GM19025 (cell line): ENCODE measurements around the gene PRMT2.

Experiments
- ATAC-seq: cut with Tn5 transposase; IDR thresholded peaks from one replicate; pipeline ENCODE4 v1.9.1; 2021; ENCODE audit warnings: mild to moderate bottlenecking, low read depth, moderate library complexity; ENCODE audit not compliant: unreplicated experiment

The PRMT2 gene

GRCh38 chr21:46639489-46640386 is 4.3 kb downstream of the PRMT2 start:
- no peak for ATAC-seq

DNA sequence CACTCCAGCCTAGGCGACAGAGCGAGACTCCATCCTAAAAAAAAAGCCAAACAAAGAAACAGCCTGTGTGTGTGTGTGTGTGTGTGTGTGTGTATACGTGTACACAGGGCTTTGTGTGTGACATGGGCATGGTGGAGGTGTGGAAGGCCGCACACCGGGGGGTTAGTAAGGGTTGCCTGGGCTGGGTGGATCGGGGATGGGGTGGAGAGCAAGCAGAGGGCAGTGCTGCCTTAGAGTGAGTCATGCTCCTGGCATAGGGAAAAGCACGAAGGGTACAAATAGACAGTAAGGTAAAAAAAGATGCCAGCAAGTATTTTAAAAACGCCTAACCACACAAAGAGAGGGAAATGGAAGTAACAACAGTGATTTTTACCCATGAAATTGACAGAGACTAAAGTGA is 6.2 kb downstream of the PRMT2 start:
- ATAC-seq, result no peak

DNA sequence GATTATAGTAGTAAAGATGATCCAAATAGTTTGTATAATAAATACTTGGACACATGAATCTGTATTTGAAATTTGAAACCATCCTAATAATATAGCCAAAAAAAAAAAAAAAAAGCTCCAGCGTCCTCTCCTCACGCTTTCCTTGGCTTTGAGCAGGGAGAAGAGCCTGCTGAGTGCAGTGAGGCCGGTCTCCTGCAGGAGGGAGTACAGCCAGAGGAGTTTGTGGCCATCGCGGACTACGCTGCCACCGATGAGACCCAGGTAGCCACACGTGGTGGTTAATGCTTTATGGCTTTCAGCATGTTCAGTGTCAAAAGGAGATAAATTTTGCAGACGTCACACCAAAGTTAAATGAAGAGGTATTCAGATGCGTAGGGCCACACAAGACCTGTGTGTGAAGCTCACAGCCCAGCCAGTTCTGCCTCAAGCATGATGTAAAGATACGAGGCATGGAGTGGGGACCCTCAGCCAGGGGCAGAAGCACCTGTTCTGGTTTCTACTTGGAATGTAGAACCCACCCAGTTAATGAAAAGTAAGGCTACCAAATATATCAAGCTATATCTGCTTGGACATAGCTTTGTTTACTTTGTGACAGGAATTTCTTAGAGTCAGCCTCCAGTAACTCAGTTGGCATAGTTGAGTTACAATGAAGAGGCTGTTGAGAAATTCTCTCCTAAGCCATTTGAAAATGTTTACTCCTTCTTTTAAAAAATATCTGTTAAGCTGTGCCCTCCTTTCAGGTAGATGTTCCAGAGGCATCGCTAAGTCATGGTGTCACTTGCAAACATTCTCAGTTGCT is 8.1 kb downstream of the PRMT2 start:
- ATAC-seq, result no peak

GRCh38 chr21:46645840-46646239 is 10.4 kb downstream of the PRMT2 start:
- ATAC-seq, result no peak

DNA sequence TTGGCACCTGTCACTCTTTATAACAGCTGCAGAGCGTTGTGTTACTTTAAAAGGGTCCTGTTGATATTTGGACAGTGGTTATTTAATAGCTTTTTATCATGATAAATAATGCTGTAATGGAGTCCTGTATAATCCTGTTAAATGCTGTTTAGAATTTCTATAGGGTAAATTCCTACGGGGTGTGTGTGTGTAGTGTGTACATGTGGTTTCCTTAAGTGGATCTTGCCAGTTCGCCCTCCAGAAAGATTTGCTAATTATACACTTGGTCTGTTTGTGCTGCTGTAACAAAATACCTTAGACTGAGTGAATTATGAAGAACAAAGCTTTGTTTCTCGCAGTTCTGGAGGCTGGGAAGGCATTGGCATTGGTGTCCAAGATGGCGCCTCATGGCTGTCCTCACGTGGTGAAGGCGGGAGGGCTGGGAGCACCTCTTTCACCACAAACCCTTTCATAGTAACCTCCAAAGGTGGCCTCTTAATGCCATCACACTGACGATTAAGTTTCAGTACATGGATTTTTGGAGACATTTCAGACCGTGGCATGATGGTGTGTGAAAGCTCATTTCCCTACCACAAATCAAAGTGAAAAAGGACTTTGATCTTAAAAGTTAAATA is 11.2 kb downstream of the PRMT2 start:
- ATAC-seq, result no peak

DNA sequence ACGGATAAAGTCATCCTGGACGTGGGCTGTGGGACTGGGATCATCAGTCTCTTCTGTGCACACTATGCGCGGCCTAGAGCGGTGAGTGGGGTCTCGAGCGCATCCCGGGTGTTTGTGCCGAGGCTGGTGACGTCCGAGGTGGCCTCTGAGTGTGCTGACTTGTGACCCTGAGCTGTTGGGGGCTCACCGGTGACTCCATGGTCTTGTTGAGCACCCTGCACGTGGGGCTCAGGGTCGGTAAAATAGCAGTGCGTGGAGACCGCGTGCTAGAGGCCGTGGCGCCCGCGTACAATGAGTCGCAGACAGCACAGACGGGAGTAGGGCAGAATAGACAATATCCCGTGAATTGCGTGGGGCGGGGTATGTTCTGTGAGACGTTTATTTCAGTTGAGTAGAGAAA is 13.1 kb downstream of the PRMT2 start:
- ATAC-seq, result no peak

- no peak for ATAC-seq
These were observed 13.9 kb downstream of the PRMT2 start for GRCh38 chr21:46649356-46649755.

GRCh38 chr21:46650476-46651098 is 15.1 kb downstream of the PRMT2 start:
- ATAC-seq, result no peak

DNA sequence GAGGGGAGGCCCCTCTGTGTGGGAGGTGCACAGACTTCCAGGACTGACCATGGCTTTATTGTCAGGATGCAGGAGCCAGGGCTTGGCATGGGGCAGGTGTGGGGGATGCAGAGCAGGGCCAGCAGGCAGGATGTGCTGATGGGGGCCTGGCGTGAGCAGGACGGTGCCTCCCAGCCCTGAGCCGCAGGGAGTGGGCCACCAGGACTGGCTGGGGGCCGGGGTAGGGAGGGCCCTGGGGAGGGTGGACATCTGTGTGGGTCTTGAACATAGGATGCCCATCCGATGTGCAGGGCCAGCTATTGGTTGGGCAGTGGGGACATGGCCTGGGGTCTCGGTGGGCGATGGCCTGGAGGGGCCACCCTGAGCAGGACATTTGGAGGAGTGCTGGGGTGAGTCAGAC is 15.6 kb downstream of the PRMT2 start:
- ATAC-seq, result no peak

GRCh38 chr21:46655230-46655629 is 19.8 kb downstream of the PRMT2 start:
- ATAC-seq, result no peak

- ATAC-seq, result no peak
These were observed 21.3 kb downstream of the PRMT2 start for GRCh38 chr21:46656820-46657219.

DNA sequence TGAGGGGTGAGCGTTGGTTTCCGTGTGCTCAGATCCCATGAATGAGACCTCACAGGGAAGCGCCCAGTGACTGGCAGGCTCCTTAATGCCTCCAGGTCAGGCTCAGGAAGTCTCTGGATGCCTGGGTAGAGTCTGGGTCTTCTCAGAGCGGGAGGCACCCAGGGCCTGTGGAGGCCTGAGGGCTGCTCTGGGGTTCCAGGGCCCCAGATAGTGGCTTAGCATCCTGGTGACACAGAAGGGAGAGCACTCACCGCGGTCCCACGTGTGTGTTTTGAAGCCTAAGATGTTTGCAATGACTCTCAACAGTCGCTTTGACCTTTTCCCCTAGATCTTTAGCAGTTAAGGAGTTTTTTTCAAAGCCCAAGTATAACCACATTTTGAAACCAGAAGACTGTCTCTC is 25.0 kb downstream of the PRMT2 start:
- no peak for ATAC-seq

DNA sequence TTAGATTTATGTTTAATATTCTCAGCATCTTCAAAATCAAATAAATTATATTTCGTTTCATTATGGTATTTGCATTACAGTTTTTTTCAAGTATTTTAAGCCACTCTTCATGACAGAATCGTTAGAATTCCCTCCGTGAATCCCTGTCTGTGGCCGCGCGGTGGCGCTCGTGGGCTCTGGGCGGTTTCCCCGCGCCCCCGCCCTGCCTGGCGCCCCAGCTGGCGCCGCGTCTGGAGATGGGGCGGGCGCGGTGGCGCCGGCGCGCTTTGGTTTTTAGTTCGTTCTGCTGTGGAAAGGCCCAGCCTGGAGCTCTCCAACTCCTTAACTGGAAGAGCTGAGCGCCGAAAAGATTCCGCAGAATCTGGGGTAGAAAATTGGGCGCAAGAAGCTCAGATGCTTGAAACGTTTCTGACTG is 25.7 kb downstream of the PRMT2 start:
- no peak for ATAC-seq

DNA sequence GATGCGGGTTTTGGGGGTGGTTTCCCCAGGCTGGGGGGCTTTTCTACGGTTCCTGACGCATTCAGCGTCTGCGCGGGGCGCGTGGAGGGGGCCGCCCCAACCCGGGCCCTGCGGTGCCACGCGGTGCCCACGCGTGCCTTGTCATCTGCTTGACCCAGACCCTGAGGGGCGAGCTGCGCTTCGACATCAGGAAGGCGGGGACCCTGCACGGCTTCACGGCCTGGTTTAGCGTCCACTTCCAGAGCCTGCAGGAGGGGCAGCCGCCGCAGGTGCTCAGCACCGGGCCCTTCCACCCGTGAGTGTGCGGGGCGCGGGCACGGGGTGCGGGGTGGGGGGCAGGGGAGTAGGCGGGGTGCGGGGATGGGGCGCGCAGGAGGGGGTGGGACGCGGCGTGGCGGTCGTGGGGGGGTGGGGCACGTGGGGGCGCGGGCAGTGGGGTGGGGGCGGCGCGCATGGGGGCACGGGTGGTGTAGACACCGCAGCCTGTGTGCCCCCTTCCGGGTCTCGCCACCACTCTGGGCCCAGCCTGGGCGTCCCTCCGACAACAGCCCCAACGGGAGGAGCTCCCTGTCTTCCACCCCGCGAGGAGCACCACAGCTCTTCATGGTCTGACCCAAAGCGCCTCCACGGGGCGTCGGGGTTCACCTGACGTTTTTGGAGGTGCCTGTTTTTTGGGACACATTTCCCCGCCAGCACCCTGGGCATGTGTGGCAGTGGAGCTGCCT is 26.3 kb downstream of the PRMT2 start:
- ATAC-seq, result no peak

- ATAC-seq, result no peak
These were observed 26.8 kb downstream of the PRMT2 start for GRCh38 chr21:46662367-46662654.

- no peak for ATAC-seq
These were observed 27.5 kb downstream of the PRMT2 start for GRCh38 chr21:46662765-46663500.

GRCh38 chr21:46663754-46664153 is 28.3 kb downstream of the PRMT2 start:
- ATAC-seq, result no peak

DNA sequence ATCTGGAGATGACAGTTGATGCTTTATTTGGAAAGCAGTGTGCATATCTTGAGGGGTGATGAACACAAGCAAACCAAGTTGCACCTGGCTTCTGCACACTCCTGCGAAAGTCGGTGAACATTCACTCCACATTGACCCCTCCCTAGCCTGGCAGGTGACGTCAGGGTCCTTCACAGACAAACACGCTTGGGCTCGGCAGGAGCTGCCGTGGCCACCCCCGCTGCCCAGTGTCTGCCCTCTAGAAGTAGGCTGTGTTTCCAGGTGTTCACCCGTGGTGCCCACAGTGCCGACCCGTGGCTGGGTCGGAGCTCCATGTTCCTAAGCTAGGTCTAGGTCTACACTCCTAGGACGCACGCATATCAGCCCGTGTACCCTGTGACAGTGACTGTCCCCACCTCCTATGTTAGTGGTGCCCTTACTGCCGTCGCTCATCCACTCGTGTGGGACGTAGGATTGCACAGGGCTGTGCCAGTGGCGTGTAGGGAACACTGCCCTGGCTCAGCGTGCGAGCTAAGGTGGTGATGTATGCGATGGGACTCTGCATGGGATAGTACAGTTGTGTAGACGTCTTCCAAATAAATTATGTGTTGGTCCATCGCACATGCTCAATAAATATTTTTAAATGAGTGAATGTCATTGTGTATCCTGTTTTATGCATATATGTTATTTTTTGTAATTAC is 29.0 kb downstream of the PRMT2 start:
- no peak for ATAC-seq

DNA sequence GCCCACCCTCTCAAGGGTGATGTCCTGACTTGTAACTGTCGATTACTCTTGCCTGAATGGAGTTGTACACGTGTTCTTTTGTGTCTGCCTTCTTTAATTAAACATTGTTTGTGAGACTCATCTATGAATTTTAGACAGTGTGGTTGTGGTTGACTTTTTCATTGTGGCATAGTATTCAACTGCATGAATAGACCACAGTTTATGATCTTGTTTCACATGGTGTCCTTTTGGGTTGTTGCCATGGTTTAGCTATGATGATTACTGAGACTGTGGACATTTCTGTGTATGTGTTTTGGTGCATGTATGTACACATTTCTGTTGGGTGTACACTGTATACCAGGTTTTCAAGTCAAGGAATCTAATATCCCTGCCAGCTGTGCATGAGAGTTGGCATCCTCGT is 30.1 kb downstream of the PRMT2 start:
- ATAC-seq, result no peak
